HEK293 (cell line): Measurements from ENCODE around the gene NUDT16L1.

Experiments used
- CTCF ChIP-seq: fragments of 450-650 bp; formaldehyde crosslinking; IDR thresholded peaks from 2 replicates; pipeline ENCODE4 v1.5.1; 2016; ENCODE audit warnings: missing biosample characterization, missing genetic modification characterization
- ELK4 ChIP-seq: IDR thresholded peaks from 2 replicates; pipeline ENCODE4 v1.6.1; 2011; ENCODE audit warnings: mild to moderate bottlenecking, low read depth, low read length, borderline replicate concordance
- MEIS1 ChIP-seq: sonication (generic); formaldehyde crosslinking; IDR thresholded peaks from 2 replicates; pipeline ENCODE4 v1.8.1; 2022; ENCODE audit warnings: missing genetic modification reagents, mild to moderate bottlenecking, borderline replicate concordance
- MZF1 ChIP-seq: fragments of 450-650 bp; formaldehyde crosslinking; IDR thresholded peaks from 2 replicates; pipeline ENCODE4 v1.5.1; 2017; ENCODE audit warnings: missing biosample characterization, missing genetic modification characterization, borderline replicate concordance
- REST ChIP-seq: fragments of 450-650 bp; formaldehyde crosslinking; IDR thresholded peaks from 2 replicates; pipeline ENCODE4 v1.5.1; 2016; ENCODE audit warnings: missing biosample characterization, missing genetic modification characterization
- ZBTB11 ChIP-seq: fragments of 450-650 bp; formaldehyde crosslinking; conservative IDR thresholded peaks from 2 replicates; pipeline ENCODE4 v1.5.1; 2016; ENCODE audit warnings: low read depth, missing biosample characterization, missing genetic modification characterization
- ZBTB6 ChIP-seq: fragments of 450-650 bp; formaldehyde crosslinking; IDR thresholded peaks from 2 replicates; pipeline ENCODE4 v1.5.1; 2017; ENCODE audit warnings: missing biosample characterization, missing genetic modification characterization
- ZNF274 ChIP-seq, 2 experiments: fragments of 200-500 bp in 1 of 2; fragments of 450-650 bp in 1 of 2; sonication (Bioruptor generic) in 1 of 2; formaldehyde crosslinking in 1 of 2; IDR thresholded peaks; 2 replicates each; pipeline versions ENCODE4 v1.5.1 to v1.6.1; 2014 to 2016; ENCODE audit warnings: borderline replicate concordance in 1 of 2, inconsistent platforms in 1 of 2, low read length in 1 of 2, missing biosample characterization in 1 of 2, missing genetic modification characterization in 1 of 2
- ZNF561 ChIP-seq: fragments of 450-650 bp; IDR thresholded peaks from 2 replicates; pipeline ENCODE4 v1.5.1; 2018; ENCODE audit warnings: missing biosample characterization, missing genetic modification characterization, borderline replicate concordance
- ZNF670 ChIP-seq: fragments of 450-650 bp; formaldehyde crosslinking; IDR thresholded peaks from 2 replicates; pipeline ENCODE4 v1.5.1; 2016; ENCODE audit warnings: missing biosample characterization, missing genetic modification characterization, low read depth
- TF ChIP-seq, protein P1 (sequence below): fragments of 450-650 bp; formaldehyde crosslinking; IDR thresholded peaks from 2 replicates; pipeline ENCODE4 v1.5.1; 2017; ENCODE audit warnings: missing biosample characterization, missing genetic modification characterization
- TF ChIP-seq, protein P2 (sequence below): sonication (generic); formaldehyde crosslinking; IDR thresholded peaks from 2 replicates; pipeline ENCODE4 v1.8.1; 2022; ENCODE audit warnings: mild to moderate bottlenecking, moderate library complexity, missing genetic modification reagents
- TF ChIP-seq, protein P3 (sequence below): fragments of 450-650 bp; formaldehyde crosslinking; IDR thresholded peaks from 2 replicates; pipeline ENCODE4 v1.5.1; 2016; ENCODE audit warnings: missing biosample characterization, missing genetic modification characterization, low read depth

GRCh38 chr16:4694642-4695451 is 1.5 kb downstream of the NUDT16L1 start:
- TF ChIP-seq ZNF561 (tag by site-specific recombination) (no peak), CTCF (tag by site-specific recombination) (no peak; the same call in none of the 2 replicates), MZF1 (tag by site-specific recombination) (no peak), REST (tag by site-specific recombination) (no peak), ZNF670 (no peak), ZNF274 (IDR thresholded peaks at IDR 0.05; ENCODE audit: low read length) (no peak), ZNF274 (tag by site-specific recombination; IDR thresholded peaks at IDR 0.05; ENCODE audit: borderline replicate concordance) (no peak), ELK4 (no peak), MEIS1 (CRISPR knock-in tag) (no peak), ZBTB6 (tag by site-specific recombination) (no peak), ZBTB11 (tag by site-specific recombination) (no peak)
- TF ChIP-seq, protein P1, sequence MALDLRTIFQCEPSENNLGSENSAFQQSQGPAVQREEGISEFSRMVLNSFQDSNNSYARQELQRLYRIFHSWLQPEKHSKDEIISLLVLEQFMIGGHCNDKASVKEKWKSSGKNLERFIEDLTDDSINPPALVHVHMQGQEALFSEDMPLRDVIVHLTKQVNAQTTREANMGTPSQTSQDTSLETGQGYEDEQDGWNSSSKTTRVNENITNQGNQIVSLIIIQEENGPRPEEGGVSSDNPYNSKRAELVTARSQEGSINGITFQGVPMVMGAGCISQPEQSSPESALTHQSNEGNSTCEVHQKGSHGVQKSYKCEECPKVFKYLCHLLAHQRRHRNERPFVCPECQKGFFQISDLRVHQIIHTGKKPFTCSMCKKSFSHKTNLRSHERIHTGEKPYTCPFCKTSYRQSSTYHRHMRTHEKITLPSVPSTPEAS (tag by site-specific recombination): no peak
- TF ChIP-seq, protein P2, sequence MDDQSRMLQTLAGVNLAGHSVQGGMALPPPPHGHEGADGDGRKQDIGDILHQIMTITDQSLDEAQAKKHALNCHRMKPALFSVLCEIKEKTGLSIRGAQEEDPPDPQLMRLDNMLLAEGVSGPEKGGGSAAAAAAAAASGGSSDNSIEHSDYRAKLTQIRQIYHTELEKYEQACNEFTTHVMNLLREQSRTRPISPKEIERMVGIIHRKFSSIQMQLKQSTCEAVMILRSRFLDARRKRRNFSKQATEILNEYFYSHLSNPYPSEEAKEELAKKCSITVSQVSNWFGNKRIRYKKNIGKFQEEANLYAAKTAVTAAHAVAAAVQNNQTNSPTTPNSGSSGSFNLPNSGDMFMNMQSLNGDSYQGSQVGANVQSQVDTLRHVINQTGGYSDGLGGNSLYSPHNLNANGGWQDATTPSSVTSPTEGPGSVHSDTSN (CRISPR knock-in tag): no peak
- TF ChIP-seq, protein P3, sequence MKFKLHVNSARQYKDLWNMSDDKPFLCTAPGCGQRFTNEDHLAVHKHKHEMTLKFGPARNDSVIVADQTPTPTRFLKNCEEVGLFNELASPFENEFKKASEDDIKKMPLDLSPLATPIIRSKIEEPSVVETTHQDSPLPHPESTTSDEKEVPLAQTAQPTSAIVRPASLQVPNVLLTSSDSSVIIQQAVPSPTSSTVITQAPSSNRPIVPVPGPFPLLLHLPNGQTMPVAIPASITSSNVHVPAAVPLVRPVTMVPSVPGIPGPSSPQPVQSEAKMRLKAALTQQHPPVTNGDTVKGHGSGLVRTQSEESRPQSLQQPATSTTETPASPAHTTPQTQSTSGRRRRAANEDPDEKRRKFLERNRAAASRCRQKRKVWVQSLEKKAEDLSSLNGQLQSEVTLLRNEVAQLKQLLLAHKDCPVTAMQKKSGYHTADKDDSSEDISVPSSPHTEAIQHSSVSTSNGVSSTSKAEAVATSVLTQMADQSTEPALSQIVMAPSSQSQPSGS (tag by site-specific recombination): no peak
